HG02571 (cell line): ENCODE measurements around the gene RAB36.
A peak's percentile ranks its signal among the peaks of the same experiment; 100 is the strongest.

Experiments
- ATAC-seq: cut with Tn5 transposase; IDR thresholded peaks from one replicate; pipeline ENCODE4 v1.9.1; 2021; ENCODE audit warnings: mild to moderate bottlenecking, moderate library complexity; ENCODE audit not compliant: unreplicated experiment

The RAB36 gene

GRCh38 chr22:23157560-23158515 is 12.6 kb downstream of the RAB36 start:
- ATAC-seq: no peak

DNA sequence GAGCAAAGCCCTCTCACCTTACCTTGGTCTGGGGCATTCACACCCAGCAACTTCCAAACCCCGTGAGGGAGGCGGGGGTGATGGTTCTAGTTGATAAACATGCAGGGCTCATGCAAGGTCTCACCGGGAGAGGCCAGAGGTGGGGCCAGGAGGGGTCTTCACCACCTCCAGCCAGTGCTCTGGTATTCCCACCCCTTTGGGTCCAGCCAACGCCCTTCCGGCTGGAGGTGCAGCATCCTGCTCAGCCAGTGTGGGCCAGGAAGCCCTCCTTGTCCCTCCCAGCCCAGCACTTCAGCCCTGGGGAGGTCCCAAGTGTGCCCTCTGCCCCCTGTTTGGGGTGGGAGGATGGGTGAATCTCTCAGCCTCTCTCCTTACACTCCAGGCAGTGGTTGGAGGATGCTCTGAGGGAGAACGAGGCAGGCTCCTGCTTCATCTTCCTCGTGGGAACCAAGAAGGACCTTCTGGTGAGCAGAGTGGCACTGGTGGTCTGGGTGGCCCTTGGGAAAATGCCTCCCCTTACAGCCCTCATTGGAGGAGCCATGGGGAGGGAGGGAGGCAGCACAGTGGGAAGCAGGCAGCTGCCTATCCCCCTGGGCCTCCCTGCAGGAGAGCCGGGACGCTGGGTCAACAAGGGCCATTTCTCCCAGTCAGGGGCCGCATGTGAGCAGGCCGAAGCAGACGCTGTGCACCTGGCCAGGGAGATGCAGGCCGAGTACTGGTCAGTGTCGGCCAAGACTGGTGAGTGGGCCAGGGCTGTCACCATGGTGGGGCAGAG is 13.4 kb downstream of the RAB36 start:
- no peak for ATAC-seq

- ATAC-seq: no peak
These were observed 14.0 kb downstream of the RAB36 start for GRCh38 chr22:23159291-23159630.

GRCh38 chr22:23161029-23161428 is 15.8 kb downstream of the RAB36 start:
- ATAC-seq: no peak

DNA sequence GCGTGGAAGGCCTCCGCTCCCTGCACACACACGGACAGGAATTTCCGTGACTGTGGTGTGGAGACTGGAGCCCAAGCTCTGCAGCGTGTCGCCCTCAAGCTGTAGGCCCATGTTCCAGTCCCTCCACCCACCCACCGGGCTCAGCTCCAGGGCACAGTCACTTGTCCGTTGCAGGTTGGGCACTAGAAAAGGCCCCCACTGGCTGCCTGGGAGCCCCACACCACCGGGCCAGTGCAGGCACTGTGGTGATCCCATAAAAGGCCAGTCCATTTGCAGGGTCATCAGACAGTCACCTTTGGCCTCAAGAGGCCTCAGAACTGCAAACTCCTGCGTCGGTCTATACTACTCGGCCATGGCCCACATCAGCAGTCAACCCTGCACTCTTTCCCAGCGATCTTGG is 16.3 kb downstream of the RAB36 start:
- ATAC-seq: no peak

DNA sequence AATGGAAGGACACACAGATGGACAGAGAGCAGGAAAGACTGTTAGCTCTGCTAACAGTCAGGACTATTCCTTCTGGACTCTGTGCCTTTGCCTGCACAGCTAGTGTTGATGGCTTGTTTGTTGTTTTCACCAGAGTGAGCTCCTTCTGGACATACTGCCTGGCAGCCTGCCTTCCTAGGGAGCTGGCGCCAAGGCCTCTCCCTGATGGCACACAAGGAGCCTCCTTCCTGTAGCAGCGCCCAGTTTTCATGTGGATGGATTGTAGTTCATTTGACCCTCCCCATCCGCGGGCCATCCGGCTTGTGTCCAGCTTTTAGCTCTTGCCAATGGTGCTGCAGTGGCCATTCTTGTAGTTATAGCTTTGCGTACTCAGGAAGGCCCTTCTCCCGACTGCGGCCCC is 18.4 kb downstream of the RAB36 start:
- no peak for ATAC-seq

GRCh38 chr22:23164091-23164490 is 18.8 kb downstream of the RAB36 start:
- ATAC-seq: no peak

DNA sequence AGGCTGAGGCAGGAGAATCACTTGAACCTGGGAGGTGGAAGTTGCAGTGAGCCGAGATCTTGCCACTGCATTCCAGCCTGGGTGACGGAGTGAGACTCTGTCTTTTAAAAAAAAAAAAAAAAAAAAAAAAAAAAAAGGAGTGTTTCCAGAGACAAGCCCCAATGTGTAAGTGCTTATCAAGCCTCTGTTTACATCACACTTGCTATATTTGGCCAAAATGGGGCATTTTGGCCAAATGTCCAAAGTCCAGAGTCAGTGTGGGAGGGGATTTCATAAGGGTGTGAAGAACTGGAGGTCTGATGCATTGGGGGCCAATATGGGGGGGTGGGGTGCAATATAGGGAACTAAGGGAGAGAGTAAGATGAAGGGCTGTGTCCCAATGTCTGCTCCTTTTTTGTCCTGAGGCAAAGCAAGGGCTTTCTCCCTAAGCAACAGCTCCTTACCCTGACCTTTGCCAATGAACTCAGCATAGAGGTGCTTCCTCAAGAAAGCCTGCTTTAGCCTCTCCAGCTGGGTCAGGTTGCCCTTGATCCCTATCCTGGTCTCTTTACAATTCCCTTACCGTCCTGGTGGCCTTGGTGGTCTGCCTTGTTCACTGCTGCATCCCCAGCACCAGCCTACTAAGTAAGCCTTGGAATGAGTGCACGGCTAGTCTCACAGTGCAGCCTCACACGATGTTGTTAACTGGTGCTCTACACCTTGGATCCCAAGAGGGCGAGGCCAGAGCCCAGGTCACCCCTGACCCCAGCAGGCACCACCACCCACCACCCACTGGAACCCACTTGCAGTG is 21.0 kb downstream of the RAB36 start:
- ATAC-seq: no peak

- no peak for ATAC-seq
These were observed 21.8 kb downstream of the RAB36 start for GRCh38 chr22:23166841-23167616.

- ATAC-seq: no peak
These were observed 23.2 kb downstream of the RAB36 start for GRCh38 chr22:23168391-23169042.

DNA sequence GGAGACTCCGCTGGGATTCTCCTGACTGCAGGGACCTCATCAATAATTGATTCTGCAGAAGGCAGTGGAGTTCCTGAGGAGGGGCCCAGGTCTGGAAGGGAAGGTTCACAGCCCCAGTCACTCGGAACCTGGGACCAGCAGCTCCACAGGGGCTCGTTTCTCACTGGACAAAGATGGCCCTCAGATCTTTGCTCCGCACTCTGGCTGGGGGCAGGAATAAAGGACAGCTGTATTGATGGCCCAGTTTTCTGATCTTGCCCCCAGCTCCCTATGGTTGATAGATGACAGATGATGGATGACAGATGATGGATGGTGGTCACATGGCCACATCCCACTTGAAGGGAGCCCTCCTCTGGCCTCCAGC is 23.7 kb downstream of the RAB36 start:
- ATAC-seq: no peak

- no peak for ATAC-seq
These were observed 30.8 kb downstream of the RAB36 start for GRCh38 chr22:23175817-23176644.

DNA sequence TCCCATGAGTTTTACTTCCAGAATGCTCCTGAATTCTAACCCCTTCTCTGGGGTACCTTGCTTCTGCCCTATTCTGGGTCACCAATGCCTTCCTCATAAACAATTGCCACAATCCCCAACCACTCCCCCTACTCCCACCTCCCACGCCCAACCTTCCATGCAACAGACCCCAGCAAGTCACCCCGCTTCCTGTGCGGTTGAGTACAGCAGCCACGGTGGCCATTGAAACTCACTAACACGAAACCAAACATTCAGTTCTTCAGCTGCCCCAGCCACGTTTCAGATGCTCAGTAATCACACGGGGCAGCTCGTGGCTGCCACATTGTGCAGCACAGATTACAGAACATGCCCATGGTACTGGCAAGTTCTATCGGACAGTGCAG is 31.4 kb downstream of the RAB36 start:
- ATAC-seq: no peak

DNA sequence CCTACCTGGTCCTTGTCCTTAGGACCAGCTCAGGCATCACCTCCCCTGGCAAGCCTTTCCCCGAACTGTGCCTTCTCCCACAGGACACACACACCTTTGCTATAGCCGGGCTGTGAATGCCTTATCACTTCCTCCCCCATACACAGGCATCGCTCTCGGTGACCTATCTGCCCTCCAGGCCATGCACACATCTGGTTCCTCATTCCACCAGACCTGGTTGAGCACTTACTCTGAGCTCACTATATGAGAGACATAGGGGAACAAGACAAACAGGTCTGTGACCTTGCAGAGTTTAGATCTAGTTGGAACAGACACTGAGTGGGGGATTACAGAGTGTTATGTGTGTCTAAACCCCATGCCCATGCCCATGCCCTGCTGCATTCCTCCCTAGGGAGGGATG is 31.9 kb downstream of the RAB36 start:
- no peak for ATAC-seq

- ATAC-seq: no peak
These were observed 33.4 kb downstream of the RAB36 start for GRCh38 chr22:23178512-23179254.

- no peak for ATAC-seq
These were observed 34.4 kb downstream of the RAB36 start for GRCh38 chr22:23179381-23180299.

DNA sequence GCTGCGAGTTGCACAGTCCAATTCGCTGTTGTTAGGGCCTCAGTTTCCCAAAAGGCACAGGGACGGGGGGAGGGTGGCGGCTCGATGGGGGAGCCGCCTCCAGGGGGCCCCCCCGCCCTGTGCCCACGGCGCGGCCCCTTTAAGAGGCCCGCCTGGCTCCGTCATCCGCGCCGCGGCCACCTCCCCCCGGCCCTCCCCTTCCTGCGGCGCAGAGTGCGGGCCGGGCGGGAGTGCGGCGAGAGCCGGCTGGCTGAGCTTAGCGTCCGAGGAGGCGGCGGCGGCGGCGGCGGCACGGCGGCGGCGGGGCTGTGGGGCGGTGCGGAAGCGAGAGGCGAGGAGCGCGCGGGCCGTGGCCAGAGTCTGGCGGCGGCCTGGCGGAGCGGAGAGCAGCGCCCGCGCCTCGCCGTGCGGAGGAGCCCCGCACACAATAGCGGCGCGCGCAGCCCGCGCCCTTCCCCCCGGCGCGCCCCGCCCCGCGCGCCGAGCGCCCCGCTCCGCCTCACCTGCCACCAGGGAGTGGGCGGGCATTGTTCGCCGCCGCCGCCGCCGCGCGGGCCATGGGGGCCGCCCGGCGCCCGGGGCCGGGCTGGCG is 35.1 kb downstream of the RAB36 start, which contains the start of gene BCR:
TSS of gene BCR (plus strand) at position 209 of the 592 bp plus-strand sequence. CDS start 452 bp downstream, outside the sequence.
- peak; percentile 49 for ATAC-seq
